ENCODE results near the gene COL5A1.

COL5A1 gene

GRCh38 chr9:134796882-134797281 is 155.3 kb downstream of the COL5A1 start:
- no peak for DNase-seq

GRCh38 chr9:134800791-134801339 is 159.3 kb downstream of the COL5A1 start:
- no peak for DNase-seq

- DNase-seq = no peak
Measured at GRCh38 chr9:134802216-134802795, 160.7 kb downstream of the COL5A1 start.

GRCh38 chr9:134804871-134805270 is 163.3 kb downstream of the COL5A1 start:
- no peak for DNase-seq

- no peak for DNase-seq
Measured at GRCh38 chr9:134807716-134808446, 166.3 kb downstream of the COL5A1 start.

- DNase-seq = no peak
Measured at GRCh38 chr9:134808447-134808792, 166.8 kb downstream of the COL5A1 start.

- DNase-seq = no peak
Measured at GRCh38 chr9:134809292-134809691, 167.7 kb downstream of the COL5A1 start.

GRCh38 chr9:134809826-134810225 is 168.2 kb downstream of the COL5A1 start:
- DNase-seq = no peak

- DNase-seq = no peak
Measured at GRCh38 chr9:134811079-134811672, 169.6 kb downstream of the COL5A1 start.

- no peak for DNase-seq
Measured at GRCh38 chr9:134811673-134812342, 170.2 kb downstream of the COL5A1 start.

- no peak for DNase-seq
Measured at GRCh38 chr9:134812343-134812673, 170.7 kb downstream of the COL5A1 start.

- DNase-seq = no peak
Measured at GRCh38 chr9:134813841-134814240, 172.2 kb downstream of the COL5A1 start.

GRCh38 chr9:134814598-134815215 is 173.1 kb downstream of the COL5A1 start:
- no peak for DNase-seq

- DNase-seq = no peak
Measured at GRCh38 chr9:134815435-134816214, 174.0 kb downstream of the COL5A1 start.

- DNase-seq = no peak
Measured at GRCh38 chr9:134816264-134816663, 174.7 kb downstream of the COL5A1 start.

GRCh38 chr9:134818000-134818568 is 176.5 kb downstream of the COL5A1 start:
- DNase-seq = no peak

- no peak for DNase-seq
Measured at GRCh38 chr9:134818591-134818990, 177.0 kb downstream of the COL5A1 start.

- no peak for DNase-seq
Measured at GRCh38 chr9:134820901-134821300, 179.3 kb downstream of the COL5A1 start.

- DNase-seq = no peak
Measured at GRCh38 chr9:134822541-134822940, 180.9 kb downstream of the COL5A1 start.

- DNase-seq = no peak
Measured at GRCh38 chr9:134823623-134824022, 182.0 kb downstream of the COL5A1 start.

- no peak for DNase-seq
Measured at GRCh38 chr9:134824583-134824982, 183.0 kb downstream of the COL5A1 start.

GRCh38 chr9:134825025-134825424 is 183.4 kb downstream of the COL5A1 start:
- DNase-seq = no peak
